ENCODE data around the gene ABAT.

Gene ABAT

DNA sequence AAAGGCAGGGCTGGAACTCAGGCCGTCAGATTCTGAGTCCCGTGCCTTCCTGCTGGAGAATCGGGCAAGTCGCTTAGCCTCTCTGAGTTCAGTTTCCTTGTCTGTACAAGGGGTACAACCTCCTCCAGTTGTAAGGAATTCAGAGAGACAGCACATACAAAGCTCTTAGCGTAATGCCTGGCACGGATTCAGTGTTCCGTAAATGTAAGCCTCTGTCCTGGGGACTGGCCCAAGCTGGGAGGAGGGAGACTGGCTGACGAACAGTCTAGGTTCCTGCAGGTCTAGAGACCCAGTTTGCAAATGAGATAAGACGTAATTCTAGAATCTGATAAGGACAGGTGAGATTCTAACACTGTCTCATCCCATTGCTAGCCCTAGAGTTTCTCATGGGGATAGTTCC, 43.0 kb upstream of the ABAT start:
- Histone ChIP-seq H3K4me3 (no peak overlapping the region), H3K27ac (peak overlapping the region in 1 of 2 donors; percentile 65)
- TF ChIP-seq, protein P1, sequence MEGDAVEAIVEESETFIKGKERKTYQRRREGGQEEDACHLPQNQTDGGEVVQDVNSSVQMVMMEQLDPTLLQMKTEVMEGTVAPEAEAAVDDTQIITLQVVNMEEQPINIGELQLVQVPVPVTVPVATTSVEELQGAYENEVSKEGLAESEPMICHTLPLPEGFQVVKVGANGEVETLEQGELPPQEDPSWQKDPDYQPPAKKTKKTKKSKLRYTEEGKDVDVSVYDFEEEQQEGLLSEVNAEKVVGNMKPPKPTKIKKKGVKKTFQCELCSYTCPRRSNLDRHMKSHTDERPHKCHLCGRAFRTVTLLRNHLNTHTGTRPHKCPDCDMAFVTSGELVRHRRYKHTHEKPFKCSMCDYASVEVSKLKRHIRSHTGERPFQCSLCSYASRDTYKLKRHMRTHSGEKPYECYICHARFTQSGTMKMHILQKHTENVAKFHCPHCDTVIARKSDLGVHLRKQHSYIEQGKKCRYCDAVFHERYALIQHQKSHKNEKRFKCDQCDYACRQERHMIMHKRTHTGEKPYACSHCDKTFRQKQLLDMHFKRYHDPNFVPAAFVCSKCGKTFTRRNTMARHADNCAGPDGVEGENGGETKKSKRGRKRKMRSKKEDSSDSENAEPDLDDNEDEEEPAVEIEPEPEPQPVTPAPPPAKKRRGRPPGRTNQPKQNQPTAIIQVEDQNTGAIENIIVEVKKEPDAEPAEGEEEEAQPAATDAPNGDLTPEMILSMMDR (IDR thresholded peaks at IDR 0.05), result no peak
- DNase-seq (ENCODE audit: low spot score), result no peak

DNA sequence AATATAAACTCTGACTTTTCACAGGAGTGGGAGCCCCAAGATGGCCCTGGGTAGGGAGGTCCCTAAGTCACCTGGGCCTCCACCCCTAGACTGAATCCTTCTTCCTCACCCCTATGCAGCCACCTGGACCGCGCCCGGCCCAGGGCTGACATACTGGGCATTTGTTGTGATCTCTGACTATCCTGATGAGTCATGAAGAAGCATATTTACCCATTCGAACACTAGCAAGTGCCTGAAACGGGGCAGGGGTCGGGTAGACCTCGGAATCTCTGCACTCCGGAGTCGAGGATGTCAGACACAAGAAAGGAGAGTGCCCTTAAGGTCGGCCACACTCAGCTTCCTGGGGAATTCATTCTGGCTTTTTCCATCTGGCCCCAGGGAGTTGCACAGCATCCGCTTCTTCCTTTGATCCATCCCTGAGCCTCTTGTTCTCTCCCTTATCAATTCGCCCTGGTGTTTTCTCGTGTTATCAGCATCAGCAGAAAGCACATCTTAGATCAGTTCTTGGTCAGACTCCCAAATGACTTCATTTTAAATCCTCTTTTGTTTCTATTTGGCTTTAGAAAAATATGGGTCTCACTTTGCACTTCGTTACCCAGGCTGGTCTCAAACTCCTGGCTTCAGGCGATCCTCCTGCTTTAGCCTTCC, 42.5 kb upstream of the ABAT start:
- TF ChIP-seq, protein P1 (IDR thresholded peaks at IDR 0.05), result no peak
- DNase-seq (ENCODE audit: low spot score), result no peak
- Histone ChIP-seq H3K27ac (peak overlapping the region in 1 of 2 donors; percentile 65), H3K4me3 (no peak overlapping the region)

DNA sequence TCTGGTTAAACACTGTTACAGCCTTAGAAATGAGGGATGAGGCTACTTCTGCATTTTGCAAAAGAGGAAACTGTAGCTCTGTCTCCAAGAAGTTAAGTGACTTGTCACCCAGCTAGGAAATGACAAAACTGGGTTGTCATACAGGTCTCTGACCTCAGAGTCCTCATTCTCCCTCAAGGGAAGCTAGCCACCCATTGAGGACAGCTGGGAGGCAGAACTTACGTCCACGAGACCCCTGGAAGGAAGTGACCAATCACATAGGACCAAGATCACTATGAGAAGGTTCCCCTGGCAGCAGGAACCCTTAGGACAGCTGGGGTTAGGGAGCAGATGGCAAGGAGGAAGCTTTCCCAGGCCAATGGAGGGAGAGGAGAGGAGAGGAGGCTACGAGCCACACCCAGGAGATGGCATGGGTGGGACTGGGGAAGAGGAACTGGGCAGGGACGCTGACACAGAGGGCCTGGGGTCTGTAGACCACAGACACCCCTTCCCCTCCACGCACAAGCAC, 41.7 kb upstream of the ABAT start:
- DNase-seq (ENCODE audit: low spot score), result no peak

DNA sequence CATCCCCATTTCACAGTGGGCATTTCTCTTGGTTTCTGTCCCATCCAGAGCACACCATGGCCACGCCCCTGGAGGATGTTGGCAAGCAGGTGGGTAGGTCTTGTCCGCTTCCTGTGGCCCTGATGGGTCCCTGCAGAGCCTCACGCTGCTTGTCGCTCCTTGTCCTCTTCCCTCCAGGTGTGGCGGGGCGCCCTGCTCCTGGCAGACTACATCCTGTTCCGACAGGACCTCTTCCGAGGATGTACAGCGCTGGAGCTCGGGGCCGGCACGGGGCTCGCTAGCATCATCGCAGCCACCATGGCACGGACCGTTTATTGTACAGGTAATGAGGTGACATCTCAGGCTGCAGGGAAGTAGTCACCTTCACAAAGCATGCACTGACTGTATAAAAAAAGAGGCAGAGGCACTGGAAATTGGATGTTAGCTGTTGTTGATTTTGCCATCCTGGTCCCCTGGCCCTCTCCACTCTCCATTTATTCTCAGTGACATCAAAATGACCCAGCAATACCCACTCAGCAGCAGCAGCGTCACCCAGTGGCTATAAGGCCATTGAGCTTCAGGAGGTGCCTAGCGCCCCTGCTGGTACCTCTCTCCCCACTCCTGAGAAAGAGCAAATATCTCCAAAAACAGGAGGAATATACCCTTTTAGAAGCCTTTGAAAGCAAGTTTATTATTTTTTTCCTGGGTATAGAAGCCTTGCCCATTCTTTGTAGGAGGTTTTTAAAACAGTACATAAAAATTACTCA, 39.3 kb upstream of the ABAT start:
- TF ChIP-seq, protein P1 (IDR thresholded peaks at IDR 0.05), result no peak
- DNase-seq (ENCODE audit: low spot score), result no peak
- Histone ChIP-seq H3K4me3 (no peak overlapping the region), H3K27ac (no peak overlapping the region)

More for the DNA sequence above, 41.7 kb upstream of the ABAT start:
- H3K27ac ChIP-seq, result peak overlapping the region in 1 of 2 donors; percentile 73
- TF ChIP-seq, protein P1 (IDR thresholded peaks at IDR 0.05), result no peak
- H3K4me3 ChIP-seq, result no peak overlapping the region

DNA sequence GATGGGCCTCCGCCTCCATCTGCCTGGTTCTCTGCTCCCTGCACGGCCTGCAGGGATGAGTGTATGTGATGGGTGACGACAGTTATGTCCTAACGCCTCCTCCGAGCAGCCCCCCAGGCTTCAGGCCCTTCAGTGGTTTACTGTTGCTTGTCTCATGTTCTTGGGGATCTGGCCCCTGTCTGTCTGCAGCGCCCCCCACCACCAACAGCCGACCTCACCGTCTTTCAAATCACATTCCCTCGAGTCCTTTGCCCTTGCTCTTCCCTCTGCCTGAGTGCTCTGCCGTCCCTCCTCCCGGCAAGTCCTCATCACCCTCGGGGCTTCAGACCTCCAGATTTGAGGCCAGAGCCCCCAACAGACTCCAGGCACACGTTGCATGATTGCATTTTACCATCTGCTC, 34.7 kb upstream of the ABAT start:
- TF ChIP-seq, protein P1 (IDR thresholded peaks at IDR 0.05), result no peak
- H3K27ac ChIP-seq, result no peak overlapping the region
- DNase-seq (ENCODE audit: low spot score), result no peak
- H3K4me3 ChIP-seq, result no peak overlapping the region

DNA sequence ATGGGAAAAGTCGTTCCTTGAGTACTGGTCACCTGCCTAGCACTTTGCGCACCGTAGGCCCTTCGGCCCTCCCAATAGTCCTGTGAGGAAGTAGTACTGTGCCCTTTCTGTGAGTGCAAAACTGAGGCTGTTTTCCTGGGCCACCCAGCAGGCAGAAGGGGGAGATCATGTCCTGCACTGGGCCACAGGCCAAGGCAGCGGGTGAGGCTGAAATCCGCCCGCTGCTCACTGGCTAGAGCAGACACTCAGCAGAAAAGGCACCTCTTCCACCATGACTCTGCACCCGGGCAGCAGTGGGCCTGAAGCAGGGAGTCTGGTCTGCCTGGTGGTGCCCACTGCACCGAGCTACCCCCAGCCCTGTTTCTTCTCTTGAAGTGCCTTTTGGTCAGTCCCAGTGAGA, 32.7 kb upstream of the ABAT start:
- TF ChIP-seq, protein P1 (IDR thresholded peaks at IDR 0.05), result no peak
- H3K4me3 ChIP-seq, result no peak overlapping the region
- no peak overlapping the region for H3K27ac ChIP-seq
- DNase-seq (ENCODE audit: low spot score), result no peak

Measured in coronary artery (tissue), 2 donors.